ENCODE results near the gene PRG2. TPM values are rescaled to one million over a fixed set of nuclear protein-coding genes. Genes with fewer than 3 reads are reported as not detected.

The PRG2 gene
- total RNA-seq, 1 donor from 2014 or later: not detected

DNA sequence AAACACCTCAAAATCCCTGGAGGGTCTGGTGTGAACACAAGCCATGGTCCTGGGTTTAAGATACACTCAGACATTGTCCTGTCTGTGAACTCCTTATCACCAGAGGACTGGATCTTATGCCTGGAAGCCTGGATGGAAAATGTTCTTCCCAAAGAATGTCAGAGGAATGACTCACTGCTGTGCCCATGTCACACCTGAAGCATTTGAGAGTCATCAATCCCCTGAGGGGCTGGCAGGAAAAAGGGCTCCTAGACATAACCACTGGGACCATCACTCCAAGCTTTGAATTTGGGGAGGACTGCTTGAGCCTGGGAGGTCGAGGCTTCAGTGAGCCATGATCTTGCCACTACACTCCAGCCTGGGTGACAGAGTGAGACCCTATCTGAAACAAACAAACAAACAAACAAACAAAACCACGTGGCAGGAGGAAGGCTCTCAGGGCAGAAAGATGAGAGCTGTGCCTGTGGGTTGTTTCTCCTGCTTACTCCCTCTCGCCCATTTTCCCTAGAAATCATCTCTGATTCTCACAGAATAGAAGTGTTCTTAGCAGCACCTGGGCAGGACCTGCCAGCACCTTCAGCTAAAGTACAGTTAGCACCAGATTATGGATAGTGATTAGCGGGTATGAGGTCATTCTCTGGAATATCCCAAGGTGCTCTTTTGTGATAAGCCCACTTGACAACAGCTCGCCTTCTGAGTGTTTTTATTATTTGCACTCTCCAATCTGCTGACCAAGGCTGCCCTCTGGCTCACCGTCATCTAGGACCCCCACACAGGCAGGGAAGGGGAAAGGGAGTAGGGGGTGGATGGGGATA lies 11.9 kb upstream of the PRG2 start:
- H3K27ac Mint-ChIP-seq (ENCODE audit: unreplicated experiment): no peak overlapping the region
- H3K4me1 Mint-ChIP-seq (ENCODE audit: low read depth): no peaks in the 10 kb centered on the region
- DNase-seq (ENCODE audit: low spot score): no peak
- peaks cover 17% of the 10 kb centered on the region for H3K27me3 Mint-ChIP-seq (ENCODE audit: low read depth)
- no peak for TF ChIP-seq CTCF (IDR thresholded peaks at IDR 0.05)
- no peak overlapping the region for H3K4me3 Mint-ChIP-seq (ENCODE audit: unreplicated experiment)
- H3K9me3 Mint-ChIP-seq (ENCODE audit: low read depth): no peaks in the 10 kb centered on the region
- peaks cover 6% of the 10 kb centered on the region for H3K36me3 Mint-ChIP-seq (ENCODE audit: low read depth)

- TF ChIP-seq CTCF (IDR thresholded peaks at IDR 0.05): no peak
- H3K9me3 Mint-ChIP-seq (ENCODE audit: low read depth): no peaks in the 10 kb centered on the region
- H3K27me3 Mint-ChIP-seq (ENCODE audit: low read depth): peaks cover 17% of the 10 kb centered on the region
- H3K4me1 Mint-ChIP-seq (ENCODE audit: low read depth): no peaks in the 10 kb centered on the region
- H3K36me3 Mint-ChIP-seq (ENCODE audit: low read depth): peaks cover 1% of the 10 kb centered on the region
- H3K27ac Mint-ChIP-seq (ENCODE audit: unreplicated experiment): no peak overlapping the region
- DNase-seq (ENCODE audit: low spot score): no peak
- H3K4me3 Mint-ChIP-seq (ENCODE audit: unreplicated experiment): no peak overlapping the region
Measured at GRCh38 chr11:57399972-57400578, 9.6 kb upstream of the PRG2 start.

DNA sequence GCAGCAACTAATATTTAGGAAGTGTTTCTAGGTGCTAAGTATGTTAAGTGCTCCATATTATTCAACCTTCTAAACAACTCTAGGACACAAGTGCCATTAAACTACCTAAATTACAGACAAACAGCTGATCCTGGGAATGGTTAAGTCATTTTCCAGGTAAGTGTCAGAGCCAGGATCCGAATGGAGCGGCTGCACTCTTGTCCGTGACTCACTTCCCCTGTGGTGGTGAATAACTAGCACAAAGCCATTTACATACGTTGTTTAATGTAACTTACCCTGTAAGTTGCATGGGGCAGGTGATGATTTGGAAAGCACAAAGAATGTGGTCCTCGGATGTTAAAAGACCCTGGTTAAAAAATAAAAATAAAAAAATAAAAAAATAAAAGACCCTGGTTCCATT lies 8.8 kb upstream of the PRG2 start:
- no peak overlapping the region for H3K27ac Mint-ChIP-seq (ENCODE audit: unreplicated experiment)
- no peaks in the 10 kb centered on the region for H3K9me3 Mint-ChIP-seq (ENCODE audit: low read depth)
- no peak for TF ChIP-seq CTCF (IDR thresholded peaks at IDR 0.05)
- H3K4me1 Mint-ChIP-seq (ENCODE audit: low read depth): no peaks in the 10 kb centered on the region
- H3K4me3 Mint-ChIP-seq (ENCODE audit: unreplicated experiment): no peak overlapping the region
- peaks cover 21% of the 10 kb centered on the region for H3K27me3 Mint-ChIP-seq (ENCODE audit: low read depth)
- H3K36me3 Mint-ChIP-seq (ENCODE audit: low read depth): peaks cover 1% of the 10 kb centered on the region
- DNase-seq (ENCODE audit: low spot score): no peak

DNA sequence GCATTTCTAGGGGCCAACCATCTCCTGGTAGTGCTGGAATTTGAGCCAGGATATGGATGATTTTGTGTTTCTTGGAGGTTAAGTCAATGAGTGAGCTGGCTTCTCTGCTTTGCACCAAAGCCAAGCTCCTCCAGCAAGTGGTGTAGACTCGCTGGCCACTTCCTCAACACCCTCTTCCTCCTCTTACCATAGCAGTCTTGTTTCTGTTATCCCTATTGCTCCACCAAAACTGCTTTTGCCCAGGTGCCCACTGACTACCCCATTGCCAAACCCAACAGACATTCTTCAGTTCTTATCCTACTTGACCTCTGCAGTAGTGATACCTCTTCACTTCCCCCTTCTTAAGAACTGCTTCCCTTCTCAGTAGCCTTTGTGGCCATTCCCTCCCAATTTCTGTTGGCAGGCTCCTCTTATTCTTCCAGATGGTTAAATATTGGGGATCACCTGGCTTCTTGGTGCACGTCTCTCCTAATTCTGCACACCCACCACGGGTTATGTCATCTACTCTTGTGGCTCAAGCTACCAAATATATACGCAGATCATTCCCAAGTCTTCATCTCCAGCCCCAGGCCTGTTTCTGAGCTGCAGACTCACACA lies 7.0 kb upstream of the PRG2 start:
- Mint-ChIP-seq H3K36me3 (ENCODE audit: low read depth) (no peaks in the 10 kb centered on the region), H3K27ac (ENCODE audit: unreplicated experiment) (no peak overlapping the region), H3K9me3 (ENCODE audit: low read depth) (no peaks in the 10 kb centered on the region), H3K4me1 (ENCODE audit: low read depth) (no peaks in the 10 kb centered on the region), H3K27me3 (ENCODE audit: low read depth) (peaks cover 23% of the 10 kb centered on the region), H3K4me3 (ENCODE audit: unreplicated experiment) (no peak overlapping the region)
- no peak for DNase-seq (ENCODE audit: low spot score)
- TF ChIP-seq CTCF (IDR thresholded peaks at IDR 0.05): no peak

DNA sequence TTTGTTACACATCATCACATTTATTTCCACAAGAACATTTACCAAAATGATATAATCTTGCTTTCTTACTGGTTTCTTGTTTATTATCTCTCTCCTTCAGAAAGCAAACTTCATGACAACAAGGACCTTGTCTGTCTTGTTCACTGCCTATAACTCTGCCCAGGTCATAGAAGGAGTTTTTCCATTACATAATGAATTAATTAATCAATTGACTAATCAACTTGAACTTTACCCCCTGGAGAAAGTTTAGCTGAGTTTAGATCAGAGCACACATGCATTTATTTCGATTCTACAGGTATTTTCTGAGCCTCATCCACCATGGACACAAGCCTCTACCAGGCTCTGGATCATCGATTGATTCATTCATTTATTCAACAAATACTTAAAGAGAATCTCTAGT lies 6.3 kb upstream of the PRG2 start:
- no peak overlapping the region for H3K4me3 Mint-ChIP-seq (ENCODE audit: unreplicated experiment)
- TF ChIP-seq CTCF (IDR thresholded peaks at IDR 0.05): no peak
- H3K9me3 Mint-ChIP-seq (ENCODE audit: low read depth): no peaks in the 10 kb centered on the region
- no peaks in the 10 kb centered on the region for H3K36me3 Mint-ChIP-seq (ENCODE audit: low read depth)
- H3K27ac Mint-ChIP-seq (ENCODE audit: unreplicated experiment): no peak overlapping the region
- no peaks in the 10 kb centered on the region for H3K4me1 Mint-ChIP-seq (ENCODE audit: low read depth)
- DNase-seq (ENCODE audit: low spot score): no peak
- peaks cover 24% of the 10 kb centered on the region for H3K27me3 Mint-ChIP-seq (ENCODE audit: low read depth)

All from chondrocyte (in vitro differentiated cells).